HCT116 (cell line): ENCODE measurements around the gene CASP10. TPM values are rescaled to one million over a fixed set of nuclear protein-coding genes. Genes with fewer than 3 reads are reported as not detected.

Source experiments
- ATAC-seq: fragments of 200-7000 bp; cut with Tn5 transposase; 2 replicates; pipeline ENCODE4 v1.9.1; 2020; ENCODE audit warnings: mild to moderate bottlenecking, moderate library complexity
- BruUV-seq: library from RNA; stranded (reverse); fragments of 400-500 nt; replicated peaks from 2 replicates; lab custom pipeline; 2021; lab: Mats Ljungman, UMichigan
- CTCF ChIA-PET: fragments of 300-600 bp; sonication (Branson Sonifier 250); formaldehyde crosslinking; loops from one replicate; lab custom pipeline; 2021; ENCODE audit warnings: antibody characterized with exemption; lab: Charles Lee
- POLR2A ChIA-PET: fragments of 300-600, 350-600 bp; sonication (Branson Sonifier 250); formaldehyde crosslinking; loops from one replicate; lab custom pipeline; 2021; ENCODE audit warnings: antibody characterized with exemption; lab: Charles Lee
- RAD21 ChIA-PET, 2 experiments: fragments of 300-600 bp; sonication (Branson Sonifier 250); formaldehyde crosslinking; loops; one replicate each; lab custom pipeline; 2023; ENCODE audit warnings: low total read pairs in 2 of 2; ENCODE audit not compliant: uncharacterized antibody in 2 of 2, unreplicated experiment in 2 of 2, low non-redundant PET in 1 of 2; lab: Charles Lee
- DNase-seq: peaks from one replicate; pipeline ENCODE4 v3.0.0-alpha.2; 2010; ENCODE audit warnings: low read depth, low spot score
- H2AFZ ChIP-seq: fragments of 200-600 bp; shearing (Covaris generic), sonication (generic); 2 replicates; pipeline ENCODE4 v1.6.1; 2017; ENCODE audit warnings: low read depth, mixed run types, mixed read lengths, antibody characterized with exemption, low read length; ENCODE audit not compliant: poor library complexity, severe bottlenecking
- H3K27ac ChIP-seq: 2 replicates; pipeline ENCODE4 v1.5.1; 2012; ENCODE audit warnings: low read depth, low read length
- H3K27me3 ChIP-seq: fragments of 200-600 bp; sonication (generic); 2 replicates; pipeline ENCODE4 v1.6.1; 2016; ENCODE audit warnings: mixed run types, low read length, mixed read lengths; ENCODE audit not compliant: insufficient read depth
- H3K36me3 ChIP-seq, 2 experiments: fragments of 200-500 bp in 1 of 2; fragments of 200-600 bp in 1 of 2; sonication (Bioruptor generic) in 1 of 2; sonication (generic) in 1 of 2; 2 replicates each; pipeline versions ENCODE4 v1.5.1 to v1.6.1; 2014 to 2016; ENCODE audit warnings: low read length in 2 of 2, inconsistent platforms in 1 of 2, mixed read lengths in 1 of 2, mixed run types in 1 of 2; ENCODE audit not compliant: insufficient read depth in 2 of 2, control insufficient read depth in 1 of 2
- H3K4me1 ChIP-seq, 2 experiments: fragments of 200-600 bp in 1 of 2; sonication (generic) in 1 of 2; 2 replicates each; pipeline versions ENCODE4 v1.5.1 to v1.6.1; 2012 to 2017; ENCODE audit warnings: low read length in 2 of 2, inconsistent platforms in 1 of 2, mild to moderate bottlenecking in 1 of 2, mixed read lengths in 1 of 2, mixed run types in 1 of 2, moderate library complexity in 1 of 2; ENCODE audit not compliant: insufficient read depth in 2 of 2, control insufficient read depth in 1 of 2
- H3K4me2 ChIP-seq: fragments of 200-600 bp; sonication (generic); 2 replicates; pipeline ENCODE4 v1.6.1; 2017; ENCODE audit warnings: mixed run types, low read length, mixed read lengths
- H3K4me3 ChIP-seq, 2 experiments: fragments of 200-600 bp in 1 of 2; sonication (generic) in 1 of 2; replicated peaks in 1 of 2; 2 replicates each; pipeline ENCODE4 v1.5.1; 2011 to 2016; ENCODE audit warnings: low read length in 2 of 2, control low read depth in 1 of 2, low read depth in 1 of 2, mild to moderate bottlenecking in 1 of 2, mixed read lengths in 1 of 2, mixed run types in 1 of 2
- H3K79me2 ChIP-seq: fragments of 200-600 bp; sonication (generic); 2 replicates; pipeline ENCODE4 v1.6.1; 2017; ENCODE audit warnings: mild to moderate bottlenecking, mixed run types, low read length, moderate library complexity, mixed read lengths; ENCODE audit not compliant: insufficient read depth
- H3K9ac ChIP-seq: fragments of 200-600 bp; sonication (generic); 2 replicates; pipeline ENCODE4 v1.6.1; 2016; ENCODE audit warnings: low read length, mixed read lengths
- H3K9me2 ChIP-seq: fragments of 200-600 bp; sonication (generic), shearing (Covaris generic); 2 replicates; pipeline ENCODE4 v1.6.1; 2017; ENCODE audit warnings: mixed run types, mild to moderate bottlenecking, moderate library complexity; ENCODE audit not compliant: insufficient read depth
- H3K9me3 ChIP-seq, 2 experiments: fragments of 200-500 bp in 1 of 2; fragments of 200-600 bp in 1 of 2; sonication (Bioruptor generic) in 1 of 2; sonication (generic) in 1 of 2; 2 replicates each; pipeline ENCODE4 v1.6.1; 2014 to 2017; ENCODE audit warnings: low read length in 2 of 2, mixed read lengths in 2 of 2, inconsistent platforms in 1 of 2, low read depth in 1 of 2, mild to moderate bottlenecking in 1 of 2, mixed run types in 1 of 2, moderate library complexity in 1 of 2; ENCODE audit not compliant: control insufficient read depth in 1 of 2, insufficient read depth in 1 of 2
- H4K20me1 ChIP-seq: fragments of 200-600 bp; sonication (generic), shearing (Covaris generic); 2 replicates; pipeline ENCODE4 v1.6.1; 2017; ENCODE audit warnings: mixed run types, mild to moderate bottlenecking, moderate library complexity; ENCODE audit not compliant: insufficient read depth
- CBX3 ChIP-seq: IDR thresholded peaks from 2 replicates; pipeline ENCODE4 v1.6.1; 2012; ENCODE audit warnings: low read depth
- CEBPB ChIP-seq: IDR thresholded peaks from 2 replicates; pipeline ENCODE4 v1.6.1; 2012; ENCODE audit warnings: low read depth
- EGR1 ChIP-seq: IDR thresholded peaks from 2 replicates; pipeline ENCODE4 v1.6.1; 2012; ENCODE audit warnings: low read depth
- ELF1 ChIP-seq: IDR thresholded peaks from 2 replicates; pipeline ENCODE4 v1.6.1; 2012; ENCODE audit warnings: low read depth, borderline replicate concordance
- EZH2 ChIP-seq: fragments of 200-600 bp; sonication (generic); IDR thresholded peaks from 2 replicates; pipeline ENCODE4 v1.6.1; 2017; ENCODE audit warnings: antibody characterized with exemption, mixed run types
- EZH2phosphoT487 ChIP-seq: fragments of 200-600 bp; IDR thresholded peaks from 2 replicates; pipeline ENCODE4 v1.6.1; 2018; ENCODE audit warnings: antibody characterized with exemption, borderline replicate concordance
- POLR2A ChIP-seq: IDR thresholded peaks from 2 replicates; pipeline ENCODE4 v1.7.0; 2011; ENCODE audit warnings: borderline replicate concordance; ENCODE audit not compliant: insufficient read depth, insufficient read length; ENCODE audit errors: extremely low read depth
- POLR2AphosphoS5 ChIP-seq: IDR thresholded peaks from 2 replicates; pipeline ENCODE4 v1.6.1; 2011; ENCODE audit warnings: mild to moderate bottlenecking, low read depth, low read length, moderate library complexity
- RAD21 ChIP-seq: IDR thresholded peaks from 2 replicates; pipeline ENCODE4 v1.6.1; 2012; ENCODE audit warnings: low read depth, mild to moderate bottlenecking
- SIN3A ChIP-seq: IDR thresholded peaks from 2 replicates; pipeline ENCODE4 v1.6.1; 2012; ENCODE audit warnings: low read depth
- SP1 ChIP-seq: IDR thresholded peaks from 2 replicates; pipeline ENCODE4 v1.6.1; 2012; ENCODE audit warnings: low read depth
- TCF7L2 ChIP-seq: IDR thresholded peaks from 2 replicates; pipeline ENCODE4 v1.7.0; 2011; ENCODE audit warnings: borderline replicate concordance, inconsistent platforms; ENCODE audit not compliant: insufficient read depth, insufficient read length; ENCODE audit errors: extremely low read depth
- YY1 ChIP-seq: IDR thresholded peaks from 2 replicates; pipeline ENCODE4 v1.6.1; 2011; ENCODE audit warnings: low read length, low read depth, moderate library complexity, mild to moderate bottlenecking; ENCODE audit not compliant: insufficient replicate concordance; ENCODE audit errors: extremely low read depth
- ZNF274 ChIP-seq: fragments of 200-500 bp; sonication (Bioruptor generic); IDR thresholded peaks from 2 replicates; pipeline ENCODE4 v1.6.1; 2014; ENCODE audit warnings: mild to moderate bottlenecking, low read depth, low read length, inconsistent platforms
- intact Hi-C: fragments of 100-400 bp; cut with micrococcal nuclease; formaldehyde crosslinking; loops from 2 replicates; pipeline ENCODE4 v1.10.0; 2022
- total RNA-seq: library from RNA; stranded (reverse); gene quantifications from one replicate; pipeline ENCODE4 v1.2.1, GENCODE V29; 2021; ENCODE audit not compliant: unreplicated experiment
- TF ChIP-seq, protein P1 (sequence below), 3 experiments: fragments of 200-600 bp in 1 of 3; sonication (generic) in 1 of 3; IDR thresholded peaks in 2 of 3; conservative IDR thresholded peaks in 1 of 3; 2 replicates each; pipeline ENCODE4 v1.5.1; 2012 to 2017; ENCODE audit warnings: low read depth in 2 of 3, low read length in 2 of 3, antibody characterized with exemption in 1 of 3, borderline replicate concordance in 1 of 3, control low read depth in 1 of 3, mild to moderate bottlenecking in 1 of 3, mixed read lengths in 1 of 3, mixed run types in 1 of 3, moderate library complexity in 1 of 3; ENCODE audit not compliant: insufficient read depth in 1 of 3
- TF ChIP-seq, protein P2 (sequence below): IDR thresholded peaks from 2 replicates; pipeline ENCODE4 v1.6.1; 2012
- TF ChIP-seq, protein P3 (sequence below): IDR thresholded peaks from 2 replicates; pipeline ENCODE4 v1.6.1; 2012; ENCODE audit warnings: low read depth
- TF ChIP-seq, protein P4 (sequence below): IDR thresholded peaks from 2 replicates; pipeline ENCODE4 v1.6.1; 2011; ENCODE audit warnings: mild to moderate bottlenecking, low read length, moderate library complexity; ENCODE audit not compliant: insufficient replicate concordance; ENCODE audit errors: extremely low read depth

CASP10 gene
- total RNA-seq, 1 experiment from 2014 or later, result 2.6 TPM

DNA sequence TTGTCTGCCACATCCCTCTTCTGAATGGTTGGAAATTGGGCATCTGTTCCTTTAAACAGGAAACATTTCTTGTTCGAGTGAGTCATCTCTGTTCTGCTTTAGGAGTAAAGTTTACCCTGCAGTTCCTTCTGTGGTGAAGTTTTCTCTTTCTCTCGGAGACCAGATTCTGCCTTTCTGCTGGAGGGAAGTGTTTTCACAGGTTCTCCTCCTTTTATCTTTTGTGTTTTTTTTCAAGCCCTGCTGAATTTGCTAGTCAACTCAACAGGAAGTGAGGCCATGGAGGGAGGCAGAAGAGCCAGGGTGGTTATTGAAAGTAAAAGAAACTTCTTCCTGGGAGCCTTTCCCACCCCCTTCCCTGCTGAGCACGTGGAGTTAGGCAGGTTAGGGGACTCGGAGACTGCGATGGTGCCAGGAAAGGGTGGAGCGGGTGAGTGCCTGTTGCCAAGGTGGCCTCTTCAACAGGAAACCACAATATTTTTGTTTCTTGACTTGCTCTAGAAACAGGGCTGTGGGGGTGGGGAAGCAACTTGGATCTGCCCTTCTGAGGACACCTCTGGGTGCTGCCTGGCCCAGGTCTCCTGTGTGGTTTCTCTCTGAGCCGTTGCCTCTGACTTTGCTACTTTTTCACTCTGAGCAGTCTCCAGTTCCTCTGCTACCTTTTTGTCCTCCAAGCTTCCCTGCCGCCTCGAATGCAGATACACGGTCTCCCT lies 75.2 kb downstream of the CASP10 start:
- intact Hi-C loops, result loop anchor here (5.0 kb wide), 1 partner anchor 99 kb away; the partner anchor contains the start of gene FLACC1
- CTCF ChIA-PET, result interaction anchor here (1.8 kb wide), 1 partner anchor 26 kb away, joined by 4 read pairs; no protein-coding TSS in a partner anchor
- TF ChIP-seq EZH2phosphoT487 (no peak), SIN3A (peak; percentile 80), POLR2AphosphoS5 (peak; percentile 60; the same call in 1 of the 2 replicates), ZNF274 (no peak), ELF1 (no peak; the same call in 1 of the 2 replicates), RAD21 (peak; percentile 30), YY1 (peak; percentile 40), CBX3 (peak; percentile 85), POLR2A (peak; percentile 54), SP1 (peak; percentile 77), EZH2 (no peak), EGR1 (0 out of 2 replicates have a peak, but pooled peaks have one; percentile 43), TCF7L2 (peak; percentile 16), CEBPB (peak; percentile 61; the same call in 1 of the 2 replicates)
- TF ChIP-seq, protein P1, sequence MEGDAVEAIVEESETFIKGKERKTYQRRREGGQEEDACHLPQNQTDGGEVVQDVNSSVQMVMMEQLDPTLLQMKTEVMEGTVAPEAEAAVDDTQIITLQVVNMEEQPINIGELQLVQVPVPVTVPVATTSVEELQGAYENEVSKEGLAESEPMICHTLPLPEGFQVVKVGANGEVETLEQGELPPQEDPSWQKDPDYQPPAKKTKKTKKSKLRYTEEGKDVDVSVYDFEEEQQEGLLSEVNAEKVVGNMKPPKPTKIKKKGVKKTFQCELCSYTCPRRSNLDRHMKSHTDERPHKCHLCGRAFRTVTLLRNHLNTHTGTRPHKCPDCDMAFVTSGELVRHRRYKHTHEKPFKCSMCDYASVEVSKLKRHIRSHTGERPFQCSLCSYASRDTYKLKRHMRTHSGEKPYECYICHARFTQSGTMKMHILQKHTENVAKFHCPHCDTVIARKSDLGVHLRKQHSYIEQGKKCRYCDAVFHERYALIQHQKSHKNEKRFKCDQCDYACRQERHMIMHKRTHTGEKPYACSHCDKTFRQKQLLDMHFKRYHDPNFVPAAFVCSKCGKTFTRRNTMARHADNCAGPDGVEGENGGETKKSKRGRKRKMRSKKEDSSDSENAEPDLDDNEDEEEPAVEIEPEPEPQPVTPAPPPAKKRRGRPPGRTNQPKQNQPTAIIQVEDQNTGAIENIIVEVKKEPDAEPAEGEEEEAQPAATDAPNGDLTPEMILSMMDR (IDR thresholded peaks at IDR 0.05 in 2 of 3, conservative IDR thresholded peaks at IDR 0.05 in 1 of 3; ENCODE audit: borderline replicate concordance in 1 of 3, insufficient read depth in 1 of 3, low read depth in 2 of 3, low read length in 2 of 3), result 0 out of 6 replicates have a peak, but pooled peaks of 1 of the 3 experiments have one; percentile 1
- TF ChIP-seq, protein P2, sequence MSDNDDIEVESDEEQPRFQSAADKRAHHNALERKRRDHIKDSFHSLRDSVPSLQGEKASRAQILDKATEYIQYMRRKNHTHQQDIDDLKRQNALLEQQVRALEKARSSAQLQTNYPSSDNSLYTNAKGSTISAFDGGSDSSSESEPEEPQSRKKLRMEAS, result peak; percentile 99
- TF ChIP-seq, protein P3, sequence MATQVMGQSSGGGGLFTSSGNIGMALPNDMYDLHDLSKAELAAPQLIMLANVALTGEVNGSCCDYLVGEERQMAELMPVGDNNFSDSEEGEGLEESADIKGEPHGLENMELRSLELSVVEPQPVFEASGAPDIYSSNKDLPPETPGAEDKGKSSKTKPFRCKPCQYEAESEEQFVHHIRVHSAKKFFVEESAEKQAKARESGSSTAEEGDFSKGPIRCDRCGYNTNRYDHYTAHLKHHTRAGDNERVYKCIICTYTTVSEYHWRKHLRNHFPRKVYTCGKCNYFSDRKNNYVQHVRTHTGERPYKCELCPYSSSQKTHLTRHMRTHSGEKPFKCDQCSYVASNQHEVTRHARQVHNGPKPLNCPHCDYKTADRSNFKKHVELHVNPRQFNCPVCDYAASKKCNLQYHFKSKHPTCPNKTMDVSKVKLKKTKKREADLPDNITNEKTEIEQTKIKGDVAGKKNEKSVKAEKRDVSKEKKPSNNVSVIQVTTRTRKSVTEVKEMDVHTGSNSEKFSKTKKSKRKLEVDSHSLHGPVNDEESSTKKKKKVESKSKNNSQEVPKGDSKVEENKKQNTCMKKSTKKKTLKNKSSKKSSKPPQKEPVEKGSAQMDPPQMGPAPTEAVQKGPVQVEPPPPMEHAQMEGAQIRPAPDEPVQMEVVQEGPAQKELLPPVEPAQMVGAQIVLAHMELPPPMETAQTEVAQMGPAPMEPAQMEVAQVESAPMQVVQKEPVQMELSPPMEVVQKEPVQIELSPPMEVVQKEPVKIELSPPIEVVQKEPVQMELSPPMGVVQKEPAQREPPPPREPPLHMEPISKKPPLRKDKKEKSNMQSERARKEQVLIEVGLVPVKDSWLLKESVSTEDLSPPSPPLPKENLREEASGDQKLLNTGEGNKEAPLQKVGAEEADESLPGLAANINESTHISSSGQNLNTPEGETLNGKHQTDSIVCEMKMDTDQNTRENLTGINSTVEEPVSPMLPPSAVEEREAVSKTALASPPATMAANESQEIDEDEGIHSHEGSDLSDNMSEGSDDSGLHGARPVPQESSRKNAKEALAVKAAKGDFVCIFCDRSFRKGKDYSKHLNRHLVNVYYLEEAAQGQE, result no peak
- TF ChIP-seq, protein P4, sequence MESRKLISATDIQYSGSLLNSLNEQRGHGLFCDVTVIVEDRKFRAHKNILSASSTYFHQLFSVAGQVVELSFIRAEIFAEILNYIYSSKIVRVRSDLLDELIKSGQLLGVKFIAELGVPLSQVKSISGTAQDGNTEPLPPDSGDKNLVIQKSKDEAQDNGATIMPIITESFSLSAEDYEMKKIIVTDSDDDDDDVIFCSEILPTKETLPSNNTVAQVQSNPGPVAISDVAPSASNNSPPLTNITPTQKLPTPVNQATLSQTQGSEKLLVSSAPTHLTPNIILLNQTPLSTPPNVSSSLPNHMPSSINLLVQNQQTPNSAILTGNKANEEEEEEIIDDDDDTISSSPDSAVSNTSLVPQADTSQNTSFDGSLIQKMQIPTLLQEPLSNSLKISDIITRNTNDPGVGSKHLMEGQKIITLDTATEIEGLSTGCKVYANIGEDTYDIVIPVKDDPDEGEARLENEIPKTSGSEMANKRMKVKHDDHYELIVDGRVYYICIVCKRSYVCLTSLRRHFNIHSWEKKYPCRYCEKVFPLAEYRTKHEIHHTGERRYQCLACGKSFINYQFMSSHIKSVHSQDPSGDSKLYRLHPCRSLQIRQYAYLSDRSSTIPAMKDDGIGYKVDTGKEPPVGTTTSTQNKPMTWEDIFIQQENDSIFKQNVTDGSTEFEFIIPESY, result no peak

More for the DNA sequence above, 75.2 kb downstream of the CASP10 start:
- Histone ChIP-seq H3K9me3 (no peaks in the 10 kb centered on the region), H3K4me3 (peak overlapping the region; percentile 61 to 64), H3K9ac (peak overlapping the region; percentile 75), H2AFZ (peak overlapping the region; percentile 69), H4K20me1 (no peaks in the 10 kb centered on the region), H3K79me2 (peaks cover 55% of the 10 kb centered on the region), H3K4me2 (peak overlapping the region; percentile 88), H3K36me3 (no peaks in the 10 kb centered on the region), H3K27me3 (no peaks in the 10 kb centered on the region), H3K27ac (peak overlapping the region; percentile 76), H3K4me1 (peaks cover 23 to 55% of the 10 kb centered on the region in 2 experiments), H3K9me2 (no peaks in the 10 kb centered on the region)
- peak; percentile 75 for ATAC-seq
- ChIA-PET RAD21 (no interaction called here), POLR2A (no interaction called here)
- peak; percentile 68 for DNase-seq
- BruUV-seq, result TSS peak; percentile 72
